ENCODE measurements around the gene BRICD5. TPM values are rescaled to one million over a fixed set of nuclear protein-coding genes. Genes with fewer than 3 reads are reported as not detected.
A peak's percentile ranks its signal among the peaks of the same experiment; 100 is the strongest.

Gene BRICD5
- polyA plus RNA-seq, 1 donor: 7.8 TPM

DNA sequence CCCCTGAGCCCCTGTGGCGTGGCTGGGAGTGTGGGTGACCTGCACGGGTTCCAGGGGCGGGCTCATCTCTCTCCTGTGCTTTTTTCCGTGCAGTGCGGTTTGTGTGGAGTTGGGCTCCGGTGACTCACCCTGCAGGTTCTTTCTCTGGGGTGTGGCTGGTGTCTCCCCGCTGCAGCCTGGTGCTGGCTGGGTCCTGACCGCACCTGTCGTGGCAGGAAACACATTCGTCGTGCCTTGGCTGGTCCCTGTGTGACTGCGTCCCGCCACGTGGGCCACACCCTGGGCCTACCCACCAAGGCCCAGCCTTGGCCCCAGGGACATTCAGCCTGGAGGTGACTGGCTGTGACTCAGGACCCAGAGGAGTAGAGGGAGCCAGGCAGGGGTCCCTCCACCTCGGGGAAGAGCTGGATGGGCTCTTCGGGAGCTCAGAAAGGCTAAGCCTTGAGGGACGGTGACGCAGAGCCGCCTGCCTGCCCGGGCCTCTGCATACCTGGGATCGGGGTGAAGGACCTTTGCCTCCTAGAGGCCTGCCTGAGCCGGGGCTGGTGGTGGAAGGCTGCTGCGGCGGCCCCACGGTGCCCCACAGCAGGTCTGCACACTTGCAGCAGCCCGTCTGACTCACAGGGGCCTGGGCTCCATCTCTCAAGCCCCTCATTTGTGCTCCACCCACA lies 47.3 kb downstream of the BRICD5 start:
- no peak for DNase-seq

DNA sequence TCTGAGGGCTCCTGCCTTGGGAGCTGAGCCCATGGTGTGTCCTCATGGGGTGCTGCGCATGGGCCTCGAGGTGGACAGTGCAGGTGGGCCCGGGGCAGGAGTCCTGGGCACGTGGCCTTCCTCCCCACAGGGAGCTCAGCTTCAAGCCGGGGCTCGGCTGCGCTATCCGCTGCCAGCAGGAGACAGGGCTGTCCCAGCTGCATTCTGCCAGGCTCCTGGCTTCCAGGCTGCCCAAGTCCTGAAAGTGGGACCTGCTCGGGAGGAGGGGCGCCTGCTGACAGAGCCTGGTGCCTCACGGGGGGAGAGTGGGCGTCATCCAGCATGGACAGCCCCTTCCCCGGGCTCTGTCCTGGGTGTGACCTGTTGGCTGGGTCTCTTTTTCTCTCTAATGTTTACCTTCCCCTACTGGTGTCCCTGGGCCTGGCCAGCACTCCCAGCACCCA lies 48.0 kb downstream of the BRICD5 start:
- no peak for DNase-seq

DNA sequence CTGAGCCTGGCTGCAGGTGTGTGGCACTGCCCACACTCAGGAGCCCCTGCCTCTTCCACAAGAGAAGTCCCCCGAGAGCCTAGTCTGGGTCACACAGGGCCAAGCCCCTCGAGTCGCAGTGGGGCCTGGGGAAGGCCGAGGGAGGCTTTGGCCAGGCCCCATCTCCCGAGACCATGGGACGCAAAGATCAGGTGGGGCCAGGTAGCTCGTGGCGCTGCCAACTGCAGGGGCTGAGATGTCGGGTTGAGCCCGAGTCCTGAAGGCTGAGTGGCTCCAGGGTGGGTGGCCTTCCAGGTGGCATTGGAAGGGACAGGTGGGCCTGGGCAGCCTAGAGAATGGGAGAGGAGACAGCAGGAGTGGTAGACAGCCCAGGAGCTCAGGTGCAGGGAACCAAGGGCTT lies 48.8 kb downstream of the BRICD5 start:
- DNase-seq: no peak

DNA sequence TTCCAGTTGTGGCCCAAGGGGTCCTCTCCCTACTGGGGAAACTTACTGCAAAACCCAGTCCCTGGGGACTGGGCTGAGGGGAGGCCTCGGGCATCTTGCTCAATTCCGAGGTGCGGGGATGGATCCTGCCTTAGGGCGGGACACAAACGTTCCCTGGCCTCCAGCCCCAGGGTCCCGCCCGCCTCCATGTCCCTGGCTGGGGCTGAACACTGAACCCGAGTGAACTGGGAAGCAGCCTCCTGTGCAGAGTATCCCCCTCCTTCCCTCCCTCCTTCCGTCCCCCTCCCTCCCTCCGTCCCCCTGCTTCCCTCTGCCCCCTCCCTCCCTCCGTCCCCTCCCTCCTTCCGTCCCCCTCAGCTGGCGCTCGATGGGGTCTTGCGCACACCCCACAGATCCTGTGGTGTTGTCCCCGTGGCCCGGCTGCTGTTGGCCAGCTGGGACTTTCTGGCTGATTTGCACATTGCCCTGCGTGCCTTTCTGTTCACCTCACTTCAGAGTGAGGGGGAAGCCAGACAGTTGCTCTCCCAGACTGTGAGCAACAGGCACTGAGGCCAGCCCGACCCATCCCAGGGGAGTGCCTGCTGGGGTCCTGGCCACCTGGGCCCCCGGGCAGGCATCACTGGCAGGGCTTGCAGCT lies 49.6 kb downstream of the BRICD5 start:
- peak; percentile 58 for DNase-seq

Other genes with a start within 250 kb of the BRICD5 start
- gene RPS2, start 246.0 kb downstream of the BRICD5 start, polyA plus RNA-seq (ENCODE audit: insufficient read length): 3,719 TPM
- gene RNF151, start 244.0 kb downstream of the BRICD5 start, polyA plus RNA-seq (ENCODE audit: insufficient read length): not detected
- 34.3 TPM for gene TBL3, start 238.8 kb downstream of the BRICD5 start, polyA plus RNA-seq (ENCODE audit: insufficient read length)
- gene NOXO1, start 229.4 kb downstream of the BRICD5 start, polyA plus RNA-seq (ENCODE audit: insufficient read length): 1.3 TPM
- 20.2 TPM for gene GFER, start 226.7 kb downstream of the BRICD5 start, polyA plus RNA-seq (ENCODE audit: insufficient read length)
- gene SYNGR3, start 220.9 kb downstream of the BRICD5 start, polyA plus RNA-seq (ENCODE audit: insufficient read length): 2.1 TPM
- 32.1 TPM for gene ZNF598, start 201.0 kb downstream of the BRICD5 start, polyA plus RNA-seq (ENCODE audit: insufficient read length)
- 0.72 TPM for gene NPW, start 191.1 kb downstream of the BRICD5 start, polyA plus RNA-seq (ENCODE audit: insufficient read length)
- gene NHERF2, start 184.0 kb downstream of the BRICD5 start, polyA plus RNA-seq (ENCODE audit: insufficient read length): 47.8 TPM
- 13.5 TPM for gene NTHL1, start 163.0 kb downstream of the BRICD5 start, polyA plus RNA-seq (ENCODE audit: insufficient read length)
- gene TSC2, start 162.9 kb downstream of the BRICD5 start, polyA plus RNA-seq (ENCODE audit: insufficient read length): 92.4 TPM
- 181 TPM for gene PKD1, start 75.0 kb downstream of the BRICD5 start, polyA plus RNA-seq (ENCODE audit: insufficient read length)
- 0.92 TPM for gene RAB26, start 62.2 kb downstream of the BRICD5 start, polyA plus RNA-seq (ENCODE audit: insufficient read length)
- 46.7 TPM for gene TRAF7, start 55.1 kb downstream of the BRICD5 start, polyA plus RNA-seq (ENCODE audit: insufficient read length)
- 3.1 TPM for gene CASKIN1, start 14.3 kb downstream of the BRICD5 start, polyA plus RNA-seq (ENCODE audit: insufficient read length)
- 41.0 TPM for gene MLST8, start 5.4 kb downstream of the BRICD5 start, polyA plus RNA-seq (ENCODE audit: insufficient read length)
- 15.7 TPM for gene PGP, start 4.0 kb upstream of the BRICD5 start, polyA plus RNA-seq (ENCODE audit: insufficient read length)
- gene E4F1, start 12.7 kb upstream of the BRICD5 start, polyA plus RNA-seq (ENCODE audit: insufficient read length): 16.4 TPM
- 1.1 TPM for gene DNASE1L2, start 25.6 kb upstream of the BRICD5 start, polyA plus RNA-seq (ENCODE audit: insufficient read length)
- 65.3 TPM for gene ECI1, start 40.7 kb upstream of the BRICD5 start, polyA plus RNA-seq (ENCODE audit: insufficient read length)
- gene RNPS1, start 57.3 kb upstream of the BRICD5 start, polyA plus RNA-seq (ENCODE audit: insufficient read length): 183 TPM
- 18.4 TPM for gene ABCA3, start 129.9 kb upstream of the BRICD5 start, polyA plus RNA-seq (ENCODE audit: insufficient read length)
- 7.0 TPM for gene CCNF, start 218.6 kb upstream of the BRICD5 start, polyA plus RNA-seq (ENCODE audit: insufficient read length)
- gene TEDC2, start 249.2 kb upstream of the BRICD5 start, polyA plus RNA-seq (ENCODE audit: insufficient read length): 5.6 TPM